ENCODE results near the gene CADM1. TPM values are rescaled to one million over a fixed set of nuclear protein-coding genes. Genes with fewer than 3 reads are reported as not detected.

CADM1 gene
- total and polyA plus RNA-seq, 2 donors (not counting 3 experiments of a cell fraction or from before 2014, with no cell fraction given), result 0.52 to 2.6 TPM

- no peaks in the 10 kb centered on the region for H3K9me1 ChIP-seq (replicated peaks; ENCODE audit: control insufficient read depth, extremely low read depth, insufficient read depth, low read length)
- no peak overlapping the region for H3K27ac ChIP-seq (ENCODE audit: insufficient read depth, low read depth, low read length)
- H2AFZ ChIP-seq (ENCODE audit: low read depth, low read length), result no peak overlapping the region
- H3K36me3 ChIP-seq (ENCODE audit: control insufficient read depth in 2 of 2, extremely low read depth in 1 of 2, insufficient read depth in 2 of 2, low read length in 2 of 2), result no peaks in the 10 kb centered on the region
- DNase-seq (ENCODE audit: low read depth, low spot score) (no peak), FAIRE-seq (no peak)
- H3K79me2 ChIP-seq (ENCODE audit: control insufficient read depth, insufficient read depth, low read length), result no peaks in the 10 kb centered on the region
- dilution Hi-C loops (cut with MboI; ENCODE audit: extremely low pct_ligation_motif_present, low sequenced_read_pairs), result no loop called here
- no peaks in the 10 kb centered on the region for H4K20me1 ChIP-seq (replicated peaks; ENCODE audit: control insufficient read depth, extremely low read depth, insufficient read depth, low read length)
- H3K4me1 ChIP-seq (ENCODE audit: control insufficient read depth, extremely low read depth, insufficient read depth, low read length), result no peaks in the 10 kb centered on the region
- BruUV-seq (replicated peaks), result no TSS peak
- POLR2A ChIA-PET, result no interaction called here
- intact Hi-C loops (cut with micrococcal nuclease), result no loop called here
- no peaks in the 10 kb centered on the region for H3K27me3 ChIP-seq (ENCODE audit: control insufficient read depth in 2 of 2, insufficient read depth in 2 of 2, low read length in 2 of 2)
- CTCF ChIA-PET, result no interaction called here
- TF ChIP-seq FOS (IDR thresholded peaks at IDR 0.05; ENCODE audit: borderline replicate concordance, insufficient read depth, low read length) (no peak), POLR2AphosphoS5 (IDR thresholded peaks at IDR 0.05; ENCODE audit: insufficient read depth, low read depth, low read length) (no peak), CTCF (IDR thresholded peaks at IDR 0.05; ENCODE audit: extremely low read depth in 1 of 2, insufficient read depth in 1 of 2, low read depth in 1 of 2, low read length in 2 of 2) (no peak), MAX (IDR thresholded peaks at IDR 0.05; ENCODE audit: insufficient read depth, insufficient read length) (no peak), GATA2 (IDR thresholded peaks at IDR 0.05; ENCODE audit: insufficient read depth, insufficient read length, low read depth, low read length) (no peak), POLR2A (IDR thresholded peaks at IDR 0.05; ENCODE audit: low read depth, low read length) (no peak), MYC (IDR thresholded peaks at IDR 0.05; ENCODE audit: low read depth, low read length) (no peak), JUN (IDR thresholded peaks at IDR 0.05; ENCODE audit: borderline replicate concordance, insufficient read depth, insufficient read length, low read depth) (no peak), EZH2 (IDR thresholded peaks at IDR 0.05; ENCODE audit: borderline replicate concordance, low read depth, low read length, severe bottlenecking) (no peak)
- H3K4me3 ChIP-seq (replicated peaks in 1 of 3; ENCODE audit: insufficient read depth in 1 of 3, low read depth in 1 of 3, low read length in 3 of 3), result no peak overlapping the region
- H3K9ac ChIP-seq (replicated peaks; ENCODE audit: extremely low read depth, insufficient read depth, low read length), result no peak overlapping the region
- no peaks in the 10 kb centered on the region for H3K9me3 ChIP-seq (replicated peaks; ENCODE audit: control insufficient read depth, insufficient read depth, low read length)
- no peak overlapping the region for H3K4me2 ChIP-seq (ENCODE audit: insufficient read depth, low read length)
These were observed 325.5 kb downstream of the CADM1 start for GRCh38 chr11:115178705-115179104.
